ENCODE data around the gene SNX18. TPM values are rescaled to one million over a fixed set of nuclear protein-coding genes. Genes with fewer than 3 reads are reported as not detected.

SNX18 gene
- total and polyA plus RNA-seq, 2 experiments from 2014 or later: 8.7 to 120 TPM

DNA sequence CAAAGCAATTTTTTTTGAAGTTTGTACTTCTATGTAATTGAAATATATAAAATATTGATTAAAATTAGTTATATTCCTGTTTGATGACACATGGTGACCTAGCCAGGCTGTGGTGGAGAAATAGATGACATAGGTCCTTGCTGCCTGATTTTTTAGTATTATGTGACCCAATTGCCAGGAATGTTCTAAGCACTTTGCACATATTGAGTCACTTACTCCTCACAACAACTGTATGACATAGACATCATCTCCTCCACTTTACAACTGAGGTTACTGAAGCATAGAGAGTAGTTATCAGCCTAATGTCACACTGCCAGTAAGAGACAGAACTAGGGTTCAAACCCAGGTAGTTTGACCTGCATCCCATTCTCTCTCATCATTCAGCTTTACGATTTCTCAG lies 26.2 kb upstream of the SNX18 start:
- no peak for DNase-seq (ENCODE audit: low read depth in 1 of 2, low spot score in 1 of 2)
- Histone ChIP-seq H3K9me3 (ENCODE audit: low read depth) (no peaks in the 10 kb centered on the region), H3K4me1 (ENCODE audit: low read depth) (no peaks in the 10 kb centered on the region), H3K4me3 (no peak overlapping the region), H3K36me3 (no peaks in the 10 kb centered on the region), H3K27ac (no peak overlapping the region), H3K27me3 (no peaks in the 10 kb centered on the region)
- TF ChIP-seq, protein P1, sequence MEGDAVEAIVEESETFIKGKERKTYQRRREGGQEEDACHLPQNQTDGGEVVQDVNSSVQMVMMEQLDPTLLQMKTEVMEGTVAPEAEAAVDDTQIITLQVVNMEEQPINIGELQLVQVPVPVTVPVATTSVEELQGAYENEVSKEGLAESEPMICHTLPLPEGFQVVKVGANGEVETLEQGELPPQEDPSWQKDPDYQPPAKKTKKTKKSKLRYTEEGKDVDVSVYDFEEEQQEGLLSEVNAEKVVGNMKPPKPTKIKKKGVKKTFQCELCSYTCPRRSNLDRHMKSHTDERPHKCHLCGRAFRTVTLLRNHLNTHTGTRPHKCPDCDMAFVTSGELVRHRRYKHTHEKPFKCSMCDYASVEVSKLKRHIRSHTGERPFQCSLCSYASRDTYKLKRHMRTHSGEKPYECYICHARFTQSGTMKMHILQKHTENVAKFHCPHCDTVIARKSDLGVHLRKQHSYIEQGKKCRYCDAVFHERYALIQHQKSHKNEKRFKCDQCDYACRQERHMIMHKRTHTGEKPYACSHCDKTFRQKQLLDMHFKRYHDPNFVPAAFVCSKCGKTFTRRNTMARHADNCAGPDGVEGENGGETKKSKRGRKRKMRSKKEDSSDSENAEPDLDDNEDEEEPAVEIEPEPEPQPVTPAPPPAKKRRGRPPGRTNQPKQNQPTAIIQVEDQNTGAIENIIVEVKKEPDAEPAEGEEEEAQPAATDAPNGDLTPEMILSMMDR (IDR thresholded peaks at IDR 0.05; ENCODE audit: low read depth, low read length): no peak

- peak in 1 of 2 donors; percentile 56 for DNase-seq (ENCODE audit: low read depth in 1 of 2, low spot score in 1 of 2)
- Histone ChIP-seq H3K36me3 (no peaks in the 10 kb centered on the region), H3K4me1 (ENCODE audit: low read depth) (no peaks in the 10 kb centered on the region), H3K27ac (no peak overlapping the region), H3K27me3 (no peaks in the 10 kb centered on the region), H3K9me3 (ENCODE audit: low read depth) (no peaks in the 10 kb centered on the region), H3K4me3 (no peak overlapping the region)
- TF ChIP-seq, protein P1 (IDR thresholded peaks at IDR 0.05; ENCODE audit: low read depth, low read length): no peak
Observed at GRCh38 chr5:54492178-54492577, 25.4 kb upstream of the SNX18 start.

DNA sequence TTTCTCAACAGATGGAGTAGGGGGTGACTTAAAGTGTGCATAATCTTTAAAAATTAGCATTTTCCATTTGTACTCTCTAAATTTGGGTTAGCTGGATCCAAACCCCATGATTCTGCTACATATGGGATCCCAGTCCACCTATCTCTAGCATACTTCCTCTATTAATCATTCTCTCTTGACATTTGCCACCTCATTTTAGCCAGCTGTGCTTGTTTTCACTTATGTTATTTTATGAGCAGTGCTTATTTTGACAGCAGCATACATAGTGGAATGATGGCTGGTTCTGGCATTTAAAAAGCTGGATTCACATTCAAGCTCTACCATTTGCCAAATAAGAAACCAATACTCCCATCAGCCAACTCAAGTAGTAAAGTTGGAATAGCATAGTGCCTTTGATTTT lies 22.5 kb upstream of the SNX18 start:
- no peak for DNase-seq (ENCODE audit: low read depth in 1 of 2, low spot score in 1 of 2)
- Histone ChIP-seq H3K27ac (no peak overlapping the region), H3K4me1 (ENCODE audit: low read depth) (no peaks in the 10 kb centered on the region), H3K27me3 (no peaks in the 10 kb centered on the region), H3K4me3 (no peak overlapping the region), H3K9me3 (ENCODE audit: low read depth) (no peaks in the 10 kb centered on the region), H3K36me3 (no peaks in the 10 kb centered on the region)
- TF ChIP-seq, protein P1 (IDR thresholded peaks at IDR 0.05; ENCODE audit: low read depth, low read length): no peak

DNA sequence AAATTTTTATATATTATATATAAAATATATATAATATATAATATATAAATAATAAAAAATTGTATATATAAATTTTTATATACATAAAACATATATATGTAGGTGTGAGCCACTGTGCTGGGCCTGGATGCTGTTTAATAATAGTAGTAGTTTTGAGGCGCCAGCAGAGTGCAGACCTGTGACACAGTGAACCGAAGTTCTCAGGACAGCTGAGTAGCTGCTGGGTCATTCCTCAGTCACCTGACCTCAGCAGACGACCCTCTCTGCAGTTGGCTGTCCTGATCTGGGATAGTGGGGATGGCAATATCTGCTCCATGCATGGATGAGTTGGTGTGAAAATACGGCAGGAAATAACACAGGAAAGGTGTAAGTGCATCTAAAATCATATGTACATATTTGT lies 3.3 kb upstream of the SNX18 start:
- TF ChIP-seq, protein P1 (IDR thresholded peaks at IDR 0.05; ENCODE audit: low read depth, low read length): no peak
- peak in 1 of 2 donors; percentile 33 for DNase-seq (ENCODE audit: low read depth in 1 of 2, low spot score in 1 of 2)
- peaks cover 4% of the 10 kb centered on the region for H3K4me1 ChIP-seq (ENCODE audit: low read depth)
- H3K36me3 ChIP-seq: no peaks in the 10 kb centered on the region
- H3K9me3 ChIP-seq (ENCODE audit: low read depth): no peaks in the 10 kb centered on the region
- no peak overlapping the region for H3K4me3 ChIP-seq
- H3K27me3 ChIP-seq: no peaks in the 10 kb centered on the region
- no peak overlapping the region for H3K27ac ChIP-seq

- TF ChIP-seq, protein P1 (IDR thresholded peaks at IDR 0.05; ENCODE audit: low read depth, low read length): no peak
- Histone ChIP-seq H3K4me1 (ENCODE audit: low read depth) (peaks cover 6% of the 10 kb centered on the region), H3K9me3 (ENCODE audit: low read depth) (no peaks in the 10 kb centered on the region), H3K36me3 (no peaks in the 10 kb centered on the region), H3K4me3 (no peak overlapping the region), H3K27ac (no peak overlapping the region), H3K27me3 (no peaks in the 10 kb centered on the region)
- DNase-seq (ENCODE audit: low read depth in 1 of 2, low spot score in 1 of 2): peak in 1 of 2 donors; percentile 58
Observed at GRCh38 chr5:54514841-54515432, 2.6 kb upstream of the SNX18 start.

Measured in cardiac muscle cell (in vitro differentiated cells and primary cell).